ENCODE measurements around the gene MTX2.

MTX2 gene

DNA sequence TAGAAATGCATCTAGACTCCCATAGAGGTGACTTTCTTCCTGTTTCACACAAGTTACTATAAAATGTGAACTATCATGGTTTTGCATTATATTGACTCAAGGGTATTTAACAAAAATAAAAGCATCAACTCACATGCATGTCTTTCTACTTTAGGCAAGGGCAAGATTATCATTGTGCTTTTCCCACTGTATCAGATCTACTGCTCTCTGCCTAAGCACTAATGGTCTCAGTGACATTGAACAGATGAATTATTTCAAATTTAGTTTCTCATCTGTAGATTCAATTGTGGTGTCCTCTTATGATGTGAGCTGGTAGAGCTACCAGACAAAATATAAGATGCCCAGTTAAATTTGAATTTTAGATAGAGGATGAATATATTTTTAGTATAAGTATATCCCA lies 113.9 kb downstream of the MTX2 start:
- no peak for DNase-seq

DNA sequence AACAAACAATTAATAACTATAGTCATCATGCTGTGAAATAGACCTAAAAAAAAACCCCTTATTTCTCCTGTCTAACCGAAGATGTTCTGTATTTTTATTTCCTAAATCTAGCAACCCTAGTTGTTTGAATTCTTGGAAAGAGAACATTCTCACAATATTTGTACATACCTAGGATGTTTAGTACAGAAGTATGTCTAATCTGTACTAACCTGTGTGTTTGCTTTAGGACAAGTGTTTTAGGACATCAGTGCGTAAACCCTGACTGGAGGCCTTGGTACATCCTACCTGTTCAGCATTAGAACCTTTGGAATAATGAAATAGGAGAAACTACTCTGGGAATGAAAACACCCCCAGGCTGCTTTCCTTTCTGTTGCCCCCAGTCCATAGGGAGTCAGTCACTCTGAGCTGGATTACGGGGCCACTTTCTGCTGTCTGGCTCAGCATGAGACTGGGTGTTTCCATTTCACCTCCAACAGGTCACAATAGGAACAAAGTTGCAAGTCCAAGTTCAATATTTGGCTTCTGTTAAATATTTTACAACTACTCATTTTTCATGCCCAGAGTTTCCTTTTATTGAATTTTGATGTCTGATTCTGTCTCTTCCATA lies 114.7 kb downstream of the MTX2 start:
- DNase-seq, result no peak

DNA sequence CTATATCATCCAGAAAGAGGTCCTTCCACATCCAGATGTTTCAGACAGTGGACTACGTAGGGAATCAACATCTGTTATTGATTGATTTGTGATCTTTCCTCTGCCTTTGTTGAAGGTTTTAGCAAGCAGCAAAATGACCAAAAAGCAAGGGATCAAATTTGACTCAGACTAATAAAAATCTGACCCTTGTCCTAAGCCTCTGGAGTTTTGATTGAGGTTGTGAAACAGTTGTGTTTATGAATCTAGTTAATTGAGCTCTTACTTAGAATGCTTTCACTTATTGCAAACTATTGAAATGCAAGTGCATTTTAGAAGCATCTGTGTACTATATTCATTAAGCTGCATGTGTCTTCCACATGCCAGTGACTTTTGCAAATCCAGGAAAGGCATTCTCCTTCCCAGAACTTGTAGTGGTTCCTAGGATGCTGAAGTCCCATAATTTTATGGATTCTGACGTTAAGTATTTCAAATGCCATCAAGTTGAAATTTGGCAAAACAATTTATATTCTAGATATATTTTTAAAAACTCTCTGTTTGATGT lies 116.0 kb downstream of the MTX2 start:
- no peak for DNase-seq

DNA sequence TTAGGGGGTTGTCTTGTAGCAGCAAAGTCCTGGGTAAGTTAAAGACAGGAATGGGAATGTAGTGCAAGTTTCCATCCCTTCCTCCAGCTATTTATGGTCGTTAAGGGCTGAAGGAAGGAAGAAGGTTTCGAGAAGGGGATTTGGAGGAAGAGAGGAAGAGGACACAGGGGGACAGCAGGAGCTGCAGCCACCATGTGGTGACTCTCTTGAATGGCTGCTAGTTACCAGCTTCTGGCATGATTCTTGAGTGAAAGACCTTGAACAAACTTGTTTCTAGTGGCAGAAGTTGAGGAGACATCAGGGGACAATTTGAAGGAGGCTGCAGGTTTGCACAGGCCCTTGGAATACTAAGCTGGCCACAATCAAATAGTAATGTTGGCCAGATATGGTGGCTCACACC lies 116.6 kb downstream of the MTX2 start:
- no peak for DNase-seq
